Subcutaneous abdominal adipose tissue (tissue), 5 donors: ENCODE results near the gene TRIM31.
"Not testable (repeated sequence)": the region's sequence is repeated elsewhere in the genome, so short reads cannot be mapped to it uniquely, and the experiment has no call there.

Experiments used
- H3K27ac ChIP-seq: one replicate; pipeline ENCODE4 v1.7.0; 2013; ENCODE audit warnings: low read depth, mild to moderate bottlenecking, inconsistent platforms, low read length, moderate library complexity
- H3K27me3 ChIP-seq, 5 donors: one replicate each; pipeline ENCODE4 v1.7.0; 2013; ENCODE audit warnings: low read length in 5 of 5, inconsistent platforms in 1 of 5; ENCODE audit not compliant: control insufficient read depth in 5 of 5, insufficient read depth in 4 of 5
- H3K36me3 ChIP-seq, 5 donors: one replicate each; pipeline ENCODE4 v1.7.0; 2013; ENCODE audit warnings: low read length in 5 of 5; ENCODE audit not compliant: control insufficient read depth in 5 of 5, insufficient read depth in 5 of 5
- H3K4me1 ChIP-seq, 5 donors: one replicate each; pipeline ENCODE4 v1.7.0; 2013; ENCODE audit warnings: low read length in 5 of 5, mild to moderate bottlenecking in 3 of 5, moderate library complexity in 1 of 5; ENCODE audit not compliant: control insufficient read depth in 5 of 5, insufficient read depth in 5 of 5
- H3K4me3 ChIP-seq, 5 donors: one replicate each; pipeline ENCODE4 v1.7.0; 2013; ENCODE audit warnings: low read length in 5 of 5, low read depth in 1 of 5
- H3K9ac ChIP-seq, 5 donors: one replicate each; pipeline ENCODE4 v1.7.0; 2013; ENCODE audit warnings: low read length in 5 of 5, mild to moderate bottlenecking in 4 of 5, moderate library complexity in 3 of 5
- H3K9me3 ChIP-seq, 5 donors: one replicate each; pipeline ENCODE4 v1.7.0; 2013; ENCODE audit warnings: low read length in 5 of 5; ENCODE audit not compliant: control insufficient read depth in 5 of 5
- donor health status: healthy.
- donor health status: healthy.
- donor health status: healthy.
- donor health status: healthy.
- donor health status: healthy.

Gene TRIM31

DNA sequence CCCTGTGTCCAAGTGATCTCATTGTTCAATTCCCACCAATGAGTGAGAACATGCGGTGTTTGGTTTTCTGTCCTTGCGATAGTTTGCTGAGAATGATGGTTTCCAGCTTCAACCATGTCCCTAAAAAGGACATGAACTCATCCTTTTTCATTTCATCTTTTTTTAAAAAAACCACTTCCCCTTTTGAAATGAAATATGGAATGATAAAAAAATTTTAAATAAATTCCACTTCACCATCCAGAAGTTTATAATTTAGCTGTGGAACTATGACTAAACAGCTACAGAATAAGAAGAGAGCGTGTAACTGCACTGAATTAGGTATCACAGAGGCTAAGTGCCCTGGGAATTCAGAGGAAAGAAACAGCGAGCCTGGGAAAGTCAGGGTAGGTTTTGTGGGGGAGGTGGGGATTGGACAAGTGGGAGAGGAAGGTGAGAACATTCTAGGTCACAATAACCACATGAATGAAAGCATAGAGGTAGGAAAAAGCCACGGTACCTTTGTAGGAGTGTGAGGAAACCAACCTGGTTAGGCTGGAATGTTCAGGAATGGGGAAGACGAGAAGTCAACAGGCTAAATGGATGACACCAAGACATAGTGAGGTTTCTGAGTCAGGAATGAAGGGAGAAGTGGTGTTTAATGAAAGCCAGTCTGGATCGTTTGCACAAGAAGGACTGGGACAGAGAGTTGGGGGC, 37.1 kb upstream of the TRIM31 start:
- no peak overlapping the region for H3K9ac ChIP-seq
- peaks cover 0 to 7% (median 2%) of the 10 kb centered on the region in 5 donors for H3K4me1 ChIP-seq
- no peaks in the 10 kb centered on the region for H3K9me3 ChIP-seq
- no peaks in the 10 kb centered on the region for H3K36me3 ChIP-seq
- no peak overlapping the region for H3K27ac ChIP-seq
- peaks cover 3 to 21% (median 9%) of the 10 kb centered on the region in 5 donors for H3K27me3 ChIP-seq
- H3K4me3 ChIP-seq: no peak overlapping the region

DNA sequence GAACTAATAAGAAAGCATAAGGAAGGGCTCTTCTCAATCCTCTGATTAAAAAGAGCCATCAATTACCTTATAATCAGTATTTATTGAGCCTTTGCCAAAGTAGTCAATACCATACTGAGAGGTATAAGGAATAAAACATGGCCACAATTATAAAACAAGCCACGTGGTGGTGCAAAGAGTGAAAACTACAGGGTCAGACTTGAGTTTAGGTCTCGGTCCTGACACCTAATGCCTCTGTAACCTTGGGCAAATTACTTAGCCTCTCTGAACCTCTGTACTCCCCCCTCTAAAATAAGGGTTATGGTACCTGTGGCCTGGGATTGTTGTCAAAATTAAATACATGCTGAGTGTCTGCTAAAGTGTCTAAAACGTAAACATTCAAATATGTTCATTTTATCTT, 36.3 kb upstream of the TRIM31 start:
- Histone ChIP-seq H3K9ac (no peak overlapping the region), H3K27me3 (peaks cover 3 to 20% (median 10%) of the 10 kb centered on the region in 5 donors), H3K36me3 (no peaks in the 10 kb centered on the region), H3K9me3 (no peaks in the 10 kb centered on the region), H3K4me3 (no peak overlapping the region), H3K4me1 (no peaks in the 10 kb centered on the region), H3K27ac (no peak overlapping the region)

DNA sequence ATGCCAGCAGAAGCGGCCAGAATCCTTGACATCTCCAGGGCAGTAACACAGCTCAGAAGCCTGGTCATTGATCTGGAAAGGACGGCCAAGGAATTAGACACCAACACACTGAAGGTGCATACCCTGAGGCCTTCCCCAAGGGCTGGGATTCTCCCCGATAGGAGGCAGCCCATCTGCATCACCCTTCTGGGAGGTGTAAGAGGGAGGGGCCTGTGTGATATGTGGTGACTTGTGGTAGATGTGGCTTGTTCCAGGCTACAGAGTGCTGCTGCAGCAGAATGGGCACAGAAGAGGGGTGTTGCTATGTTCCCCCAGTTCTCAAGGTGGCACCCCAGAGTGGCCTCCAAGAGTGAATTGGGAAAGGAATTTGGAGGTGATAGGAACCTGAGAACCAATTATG, 34.2 kb upstream of the TRIM31 start:
- H3K27me3 ChIP-seq: peaks cover 3 to 19% (median 13%) of the 10 kb centered on the region in 5 donors
- no peak overlapping the region for H3K27ac ChIP-seq
- no peaks in the 10 kb centered on the region for H3K36me3 ChIP-seq
- no peak overlapping the region for H3K9ac ChIP-seq
- no peaks in the 10 kb centered on the region for H3K4me1 ChIP-seq
- no peak overlapping the region for H3K4me3 ChIP-seq
- no peaks in the 10 kb centered on the region for H3K9me3 ChIP-seq

DNA sequence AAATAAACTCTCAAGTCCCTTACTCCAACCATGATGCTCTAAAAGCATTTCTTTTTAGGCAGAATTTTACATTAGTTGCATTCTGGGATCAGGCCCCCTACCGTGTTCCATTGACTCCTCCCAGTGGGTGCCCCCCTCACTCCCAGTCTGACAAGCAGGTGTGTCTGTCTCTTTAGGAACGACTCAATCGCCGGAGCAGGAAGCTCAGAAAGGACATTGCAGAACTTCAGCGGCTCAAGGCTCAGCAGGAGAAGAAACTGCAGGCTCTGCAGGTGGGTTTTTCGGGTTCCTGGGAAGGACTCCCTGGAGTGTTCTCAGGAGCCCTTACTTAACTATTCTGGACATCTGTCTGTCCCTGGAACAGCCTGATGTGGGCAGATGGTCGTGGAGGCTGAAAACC, 32.9 kb upstream of the TRIM31 start:
- Histone ChIP-seq H3K27ac (no peak overlapping the region), H3K9me3 (no peaks in the 10 kb centered on the region), H3K27me3 (peaks cover 3 to 22% (median 13%) of the 10 kb centered on the region in 5 donors), H3K9ac (no peak overlapping the region), H3K4me3 (no peak overlapping the region), H3K4me1 (no peaks in the 10 kb centered on the region), H3K36me3 (no peaks in the 10 kb centered on the region)

DNA sequence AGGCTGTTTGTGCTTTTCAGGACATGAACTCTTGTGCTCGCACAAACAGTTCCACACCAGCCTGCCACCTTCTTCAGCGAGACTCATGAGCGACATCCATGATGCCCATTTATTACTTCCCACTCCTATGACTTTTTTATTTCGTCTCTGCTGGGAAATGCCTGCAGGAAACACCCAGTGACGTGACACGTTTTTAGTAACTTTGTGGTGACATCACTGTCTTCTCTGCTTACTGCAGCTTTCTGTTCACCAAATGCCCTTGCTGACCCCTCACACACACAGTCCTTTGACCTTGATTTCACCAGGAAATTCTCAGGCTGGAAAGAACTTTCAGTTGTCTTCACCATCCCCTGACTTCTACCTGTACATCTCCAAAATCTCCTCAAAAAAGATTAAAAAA, 31.9 kb upstream of the TRIM31 start:
- Histone ChIP-seq H3K4me3 (no peak overlapping the region), H3K27me3 (peaks cover 3 to 22% (median 13%) of the 10 kb centered on the region in 5 donors), H3K36me3 (no peaks in the 10 kb centered on the region), H3K4me1 (no peaks in the 10 kb centered on the region), H3K9me3 (no peaks in the 10 kb centered on the region), H3K9ac (no peak overlapping the region), H3K27ac (no peak overlapping the region)

DNA sequence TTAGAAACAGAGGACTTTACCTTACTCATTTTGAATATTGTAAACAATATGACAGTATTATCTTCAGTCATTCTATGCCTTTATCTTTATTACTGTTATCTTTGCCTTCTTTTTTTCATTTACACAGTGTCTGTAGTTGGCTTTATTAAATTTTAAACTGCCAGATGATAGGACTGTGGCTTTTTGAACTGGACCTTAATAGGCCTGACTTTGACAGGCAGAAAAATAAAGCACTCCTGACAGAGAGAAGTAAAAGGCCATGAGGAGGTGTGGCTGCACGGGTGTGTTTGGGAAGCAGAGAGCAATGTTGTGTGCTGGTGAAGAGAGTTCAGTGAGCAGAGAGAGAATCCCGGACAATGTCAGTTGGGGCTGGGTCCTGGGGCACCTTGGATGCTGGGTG, 30.9 kb upstream of the TRIM31 start:
- H3K4me1 ChIP-seq: no peaks in the 10 kb centered on the region
- no peaks in the 10 kb centered on the region for H3K36me3 ChIP-seq
- peaks cover 3 to 22% (median 13%) of the 10 kb centered on the region in 5 donors for H3K27me3 ChIP-seq
- H3K9ac ChIP-seq: no peak overlapping the region
- H3K4me3 ChIP-seq: no peak overlapping the region
- H3K27ac ChIP-seq: no peak overlapping the region
- H3K9me3 ChIP-seq: no peaks in the 10 kb centered on the region

DNA sequence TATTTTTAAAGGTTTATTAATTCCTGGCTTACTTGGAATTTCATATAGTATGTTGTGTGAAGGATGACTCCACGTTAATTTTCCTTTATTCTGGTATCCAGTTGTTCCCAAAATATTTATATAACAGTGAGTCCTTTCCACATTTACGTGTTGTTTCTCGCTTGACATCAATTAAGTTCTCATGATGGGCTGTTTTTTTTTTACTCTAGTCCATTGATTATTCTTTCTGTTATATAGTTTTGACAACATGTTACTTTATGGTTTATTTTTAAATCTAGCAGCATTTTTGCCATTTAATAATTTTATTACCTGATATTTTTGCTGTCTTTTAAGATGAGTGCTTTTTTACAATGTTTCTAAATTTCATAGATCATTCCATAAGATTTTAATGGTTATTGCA, 29.8 kb upstream of the TRIM31 start:
- H3K9ac ChIP-seq: no peak overlapping the region
- H3K9me3 ChIP-seq: no peaks in the 10 kb centered on the region
- no peak overlapping the region for H3K27ac ChIP-seq
- H3K4me1 ChIP-seq: no peaks in the 10 kb centered on the region
- no peak overlapping the region for H3K4me3 ChIP-seq
- no peaks in the 10 kb centered on the region for H3K36me3 ChIP-seq
- peaks cover 3 to 20% (median 10%) of the 10 kb centered on the region in 5 donors for H3K27me3 ChIP-seq

DNA sequence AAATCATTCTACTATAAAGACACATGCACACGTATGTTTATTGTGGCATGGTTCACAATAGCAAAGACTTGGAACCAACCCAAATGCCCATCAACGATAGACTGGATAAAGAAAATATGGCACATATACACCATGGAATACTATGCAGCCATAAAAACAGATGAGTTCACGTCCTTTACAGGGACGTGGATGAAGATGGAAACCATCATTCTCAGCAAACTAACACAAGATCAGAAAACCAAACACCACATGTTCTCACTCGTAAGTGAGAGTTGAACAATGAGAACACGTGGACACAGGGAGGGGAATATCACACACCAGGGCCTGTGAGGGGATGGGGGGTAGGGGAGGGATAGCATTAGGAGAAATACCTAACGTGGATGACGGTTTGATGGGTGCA, 27.4 kb upstream of the TRIM31 start:
- H3K27me3 ChIP-seq: peaks cover under 1 to 12% (median 6%) of the 10 kb centered on the region in 5 donors
- H3K9ac ChIP-seq: not testable (repeated sequence)

DNA sequence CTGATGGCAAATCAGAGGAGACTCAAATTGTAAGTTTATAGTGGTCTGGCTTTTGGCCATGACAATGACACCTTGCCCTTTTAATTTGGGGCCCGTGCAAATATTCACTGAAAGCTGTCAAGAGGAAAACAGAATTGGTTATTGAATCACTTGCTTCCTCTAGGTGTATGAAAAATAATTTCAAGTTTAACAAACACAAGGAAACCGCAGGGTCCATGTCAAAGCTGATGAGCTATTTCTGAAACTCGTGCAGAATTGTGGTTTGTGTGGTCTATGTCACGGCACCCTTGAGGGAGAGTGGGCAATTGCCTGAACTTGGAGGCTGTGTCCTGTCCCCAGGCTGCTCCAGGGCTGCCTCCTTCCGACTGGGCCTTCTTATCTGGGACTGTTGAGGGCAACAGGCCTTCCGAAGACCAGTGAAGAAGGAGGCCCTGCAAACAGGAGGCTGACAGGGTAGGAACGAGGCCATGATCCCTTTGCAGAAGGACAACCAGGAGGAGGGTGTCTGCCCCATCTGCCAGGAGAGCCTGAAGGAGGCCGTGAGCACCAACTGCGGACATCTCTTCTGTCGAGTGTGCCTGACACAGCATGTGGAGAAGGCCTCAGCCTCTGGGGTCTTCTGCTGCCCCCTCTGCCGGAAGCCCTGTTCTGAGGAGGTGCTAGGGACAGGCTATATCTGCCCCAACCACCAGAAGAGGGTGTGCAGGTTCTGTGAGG, 23.8 kb upstream of the TRIM31 start:
- Histone ChIP-seq H3K9ac (no peak overlapping the region), H3K9me3 (no peaks in the 10 kb centered on the region), H3K4me3 (no peak overlapping the region), H3K27me3 (peaks cover 0 to 22% (median 7%) of the 10 kb centered on the region in 5 donors), H3K36me3 (no peaks in the 10 kb centered on the region), H3K4me1 (no peaks in the 10 kb centered on the region), H3K27ac (no peak overlapping the region)

More for the DNA sequence above, 27.4 kb upstream of the TRIM31 start:
- H3K27ac ChIP-seq, H3K4me1 ChIP-seq, H3K4me3 ChIP-seq, H3K9me3 ChIP-seq, H3K36me3 ChIP-seq: not testable (repeated sequence)

DNA sequence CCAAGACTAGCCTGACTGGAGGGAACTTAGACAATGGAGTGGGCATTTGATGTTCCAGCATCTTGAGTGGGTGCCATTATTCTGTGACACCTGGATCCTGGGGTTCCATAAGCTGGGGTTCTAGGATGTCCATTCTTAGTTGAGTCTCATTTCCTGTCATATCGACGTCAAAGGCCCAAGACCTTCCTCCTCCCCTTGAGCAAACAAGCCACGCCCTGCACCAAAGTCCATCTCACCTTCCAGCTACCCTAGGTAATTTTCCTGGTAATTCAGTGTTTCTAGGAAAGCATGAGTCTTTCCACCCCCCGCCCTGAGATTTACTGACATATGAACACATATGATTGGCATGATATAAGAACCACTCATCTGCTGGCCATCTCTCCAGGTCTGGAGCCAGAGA, 22.9 kb upstream of the TRIM31 start, which contains the start of gene TRIM40:
TSS of gene TRIM40 (plus strand) at position 384 of the 400 bp plus-strand sequence. CDS start 897 bp downstream, outside the sequence.
- no peak within 1 kb of the TSS for H3K9ac ChIP-seq
- peaks cover 0 to 30% (median 10%) of the 10 kb centered on the region in 5 donors for H3K27me3 ChIP-seq
- peaks cover 0 to 5% (median 2%) of the 10 kb centered on the region in 5 donors for H3K4me1 ChIP-seq
- H3K9me3 ChIP-seq: no peaks in the 10 kb centered on the region
- H3K36me3 ChIP-seq: no peaks in the 10 kb centered on the region
- no peak within 1 kb of the TSS for H3K27ac ChIP-seq
- no peak within 1 kb of the TSS for H3K4me3 ChIP-seq
